Spleen (tissue), 11 donors: Measurements from ENCODE around the gene SORBS2. TPM values are rescaled to one million over a fixed set of nuclear protein-coding genes. Genes with fewer than 3 reads are reported as not detected.
"Not testable (repeated sequence)": the region's sequence is repeated elsewhere in the genome, so short reads cannot be mapped to it uniquely, and the experiment has no call there.

ENCODE experiments used
- DNase-seq: peaks from one replicate; pipeline ENCODE4 v3.0.0-alpha.2; 2020
- H3K27ac ChIP-seq, 8 donors: fragments of 200-600 bp; sonication (generic) in 7 of 8; 1 replicate in 4 of 8; 2 replicates in 4 of 8; pipeline versions ENCODE4 v1.5.0 to v1.8.0; 2016 to 2021; ENCODE audit warnings: inconsistent platforms in 4 of 8, mild to moderate bottlenecking in 4 of 8, moderate library complexity in 1 of 8
- H3K27me3 ChIP-seq, 7 donors: fragments of 200-600 bp; sonication (generic) in 6 of 7; replicated peaks in 1 of 7; 1 replicate in 4 of 7; 2 replicates in 3 of 7; pipeline versions ENCODE4 v1.5.0 to v1.8.0; 2016 to 2021; ENCODE audit warnings: inconsistent platforms in 3 of 7, mild to moderate bottlenecking in 1 of 7
- H3K36me3 ChIP-seq, 6 donors: fragments of 200-600 bp; sonication (generic) in 5 of 6; 1 replicate in 4 of 6; 2 replicates in 2 of 6; pipeline versions ENCODE4 v1.5.0 to v1.8.0; 2016 to 2021; ENCODE audit warnings: inconsistent platforms in 2 of 6
- H3K4me1 ChIP-seq, 6 donors: fragments of 200-600 bp; sonication (generic) in 5 of 6; 1 replicate in 3 of 6; 2 replicates in 3 of 6; pipeline versions ENCODE4 v1.5.0 to v1.8.0; 2016 to 2021; ENCODE audit warnings: inconsistent platforms in 3 of 6
- H3K4me3 ChIP-seq, 8 donors: fragments of 200-600 bp; sonication (generic) in 7 of 8; 1 replicate in 4 of 8; 2 replicates in 4 of 8; pipeline versions ENCODE4 v1.5.0 to v1.8.0; 2016 to 2021; ENCODE audit warnings: inconsistent platforms in 4 of 8, mild to moderate bottlenecking in 4 of 8, moderate library complexity in 2 of 8
- H3K9me3 ChIP-seq, 8 donors: fragments of 200-600 bp; sonication (generic) in 7 of 8; 1 replicate in 4 of 8; 2 replicates in 4 of 8; pipeline versions ENCODE4 v1.5.0 to v1.8.0; 2016 to 2021; ENCODE audit warnings: inconsistent platforms in 4 of 8
- CTCF ChIP-seq, 11 experiments: fragments of 200-600 bp in 7 of 11; fragments of 450-650 bp in 4 of 11; sonication (generic) in 4 of 11; IDR thresholded peaks in 8 of 11; conservative IDR thresholded peaks in 3 of 11; 1 replicate in 7 of 11; 2 replicates in 4 of 11; pipeline versions ENCODE4 v1.4.0 to v1.8.0; 2016 to 2021; ENCODE audit warnings: antibody characterized with exemption in 11 of 11, inconsistent platforms in 4 of 11, mild to moderate bottlenecking in 1 of 11
- POLR2A ChIP-seq, 3 donors: fragments of 450-650 bp; IDR thresholded peaks; one replicate each; pipeline ENCODE4 v1.5.1; 2017; ENCODE audit warnings: antibody characterized with exemption in 3 of 3, mild to moderate bottlenecking in 1 of 3
- POLR2AphosphoS5 ChIP-seq, 3 donors: sonication (generic); formaldehyde crosslinking; IDR thresholded peaks; one replicate each; pipeline ENCODE4 v1.5.1; 2017; ENCODE audit warnings: antibody characterized with exemption in 3 of 3
- WGBS, 5 donors: extraction: QIAGEN DNeasy Blood & Tissue Kit in 3 of 5; methylation state at CpG; one replicate each; pipeline versions ENCODE4 v1.1.5 to v1.1.7; 2013 to 2018; 5-methylcytosine and 5-hydroxymethylcytosine counted together
- intact Hi-C: fragments of 100-400 bp; cut with DNase I; formaldehyde crosslinking; loops from one replicate; pipeline ENCODE4 v1.15.0; 2023; ENCODE audit warnings: low total_unique reads
- polyA plus RNA-seq, 3 donors: library from polyadenylated mRNA; stranded (reverse); fragments of 200-250 nt; gene quantifications; one replicate each; pipeline ENCODE4 v1.2.1, GENCODE V29; 2013
- total RNA-seq, 7 donors: library from RNA; depleted of rRNA in 3 of 7; stranded (reverse); fragments of >200 nt in 3 of 7; fragmentation: NEBNext Ultra II Directional in 4 of 7; extraction: Animal tissue kit (Norgen Biotek cat#: 25700) in 4 of 7; gene quantifications; one replicate each; pipeline versions ENCODE4 v1.1.0 to v1.2.1, GENCODE V29; 2016 to 2021
- donor health status: healthy with polysubstance abuse.
- donor health status: DM: no; HTN: no; CAD: no; lungs with moderate emphysema.
- donor health status: DM: no; HTN: no; CAD: no.
- donor health status: Bipolar disorder and iron deficiency.
- donor health status: healthy.
- donor health status: DM: no; HTN: no; CAD: no.
- donor health status: DM: yes; HTN: yes; CAD: no.

The SORBS2 gene
- total and polyA plus RNA-seq, 10 donors = 5.9 to 128 (median 84.8) TPM

GRCh38 chr4:185559915-185560281 is 252.1 kb downstream of the SORBS2 start:
- Histone ChIP-seq H3K4me3 (no peak overlapping the region), H3K9me3 (peaks cover 0 to 6% (median 4%) of the 10 kb centered on the region in 8 donors), H3K36me3 (no peaks in the 10 kb centered on the region), H3K4me1 (no peaks in the 10 kb centered on the region), H3K27ac (no peak overlapping the region), H3K27me3 (peaks cover 0 to 10% (median 0%) of the 10 kb centered on the region in 7 donors)
- 56 to 74% (median 66%) methylated on average over 4 of the region's 4 CpGs for WGBS, 5 donors
- DNase-seq = no peak
- TF ChIP-seq POLR2A (IDR thresholded peaks at IDR 0.05) (no peak), POLR2AphosphoS5 (IDR thresholded peaks at IDR 0.05) (no peak), CTCF (IDR thresholded peaks at IDR 0.05 in 8 of 11, conservative IDR thresholded peaks at IDR 0.05 in 3 of 11) (no peak)
- intact Hi-C loops = no loop called here

- 61 to 72% (median 67%) methylated on average over 8 of the region's 8 CpGs for WGBS, 5 donors
- H3K27ac ChIP-seq = not testable (repeated sequence)
Measured at GRCh38 chr4:185559251-185559914, 252.6 kb downstream of the SORBS2 start.

GRCh38 chr4:185554365-185555126 is 257.4 kb downstream of the SORBS2 start:
- no peak for DNase-seq
- peak overlapping the region in 5 of 8 donors; percentile 11 to 63 (median 56) for H3K27ac ChIP-seq
- intact Hi-C loops = no loop called here
- H3K4me3 ChIP-seq = no peak overlapping the region
- no peaks in the 10 kb centered on the region for H3K36me3 ChIP-seq
- 65 to 77% (median 76%) methylated on average over 4 of the region's 4 CpGs for WGBS, 5 donors
- no peaks in the 10 kb centered on the region for H3K4me1 ChIP-seq
- peaks cover 0 to 6% (median 0%) of the 10 kb centered on the region in 7 donors for H3K27me3 ChIP-seq
- TF ChIP-seq POLR2AphosphoS5 (IDR thresholded peaks at IDR 0.05) (peak in 1 of 3 donors; percentile 35), POLR2A (IDR thresholded peaks at IDR 0.05) (no peak), CTCF (IDR thresholded peaks at IDR 0.05 in 8 of 11, conservative IDR thresholded peaks at IDR 0.05 in 3 of 11) (no peak)
- no peaks in the 10 kb centered on the region for H3K9me3 ChIP-seq

More at GRCh38 chr4:185559251-185559914, 252.6 kb downstream of the SORBS2 start:
- H3K36me3 ChIP-seq, intact Hi-C loops, H3K4me3 ChIP-seq, H3K9me3 ChIP-seq, H3K4me1 ChIP-seq, DNase-seq: not testable (repeated sequence)
- peaks cover 0 to 10% (median 0%) of the 10 kb centered on the region in 7 donors for H3K27me3 ChIP-seq

GRCh38 chr4:185552254-185552653 is 259.7 kb downstream of the SORBS2 start:
- no peak for DNase-seq
- H3K9me3 ChIP-seq = no peaks in the 10 kb centered on the region
- intact Hi-C loops = no loop called here
- TF ChIP-seq POLR2A (IDR thresholded peaks at IDR 0.05) (no peak), CTCF (IDR thresholded peaks at IDR 0.05 in 8 of 11, conservative IDR thresholded peaks at IDR 0.05 in 3 of 11) (no peak), POLR2AphosphoS5 (IDR thresholded peaks at IDR 0.05) (no peak)
- WGBS, 5 donors = 82 to 93% (median 90%) methylated on average over 2 of the region's 2 CpGs
- H3K27ac ChIP-seq = no peak overlapping the region
- no peaks in the 10 kb centered on the region for H3K4me1 ChIP-seq
- H3K27me3 ChIP-seq = no peaks in the 10 kb centered on the region
- H3K36me3 ChIP-seq = no peaks in the 10 kb centered on the region
- no peak overlapping the region for H3K4me3 ChIP-seq
